Measurements from ENCODE around the gene WARS2.

GRCh38 chr1:119032986-119033385 is 107.5 kb downstream of the WARS2 start:
- TF ChIP-seq CTCF (IDR thresholded peaks at IDR 0.05; ENCODE audit: poor library complexity), result no peak
- TF ChIP-seq EZH2phosphoT487 (IDR thresholded peaks at IDR 0.05; ENCODE audit: low read depth, severe bottlenecking, unreplicated experiment), result no peak

All from hepatocyte (in vitro differentiated cells).